NCI-H1092 (cell line): Measurements from ENCODE around the gene FOXRED1.
"Not testable (repeated sequence)": the region's sequence is repeated elsewhere in the genome, so short reads cannot be mapped to it uniquely, and the experiment has no call there.

Experiments used
- DNase-seq: peaks from one replicate; lab custom pipeline; 2025; lab: John Stamatoyannopoulos, UW

Gene FOXRED1

GRCh38 chr11:126268708-126269579 is at the start of gene FOXRED1, which contains the start of gene SRPRA:
TSS of gene FOXRED1 (plus strand) at chr11:126269154. CDS start at chr11:126269207, 53 bp downstream.
TSS of gene SRPRA (minus strand) at chr11:126268895. CDS start at chr11:126268804, 91 bp downstream.
- peak; percentile 99 for DNase-seq

GRCh38 chr11:126219547-126219946 is 49.4 kb upstream of the FOXRED1 start:
- DNase-seq: no peak

GRCh38 chr11:126224647-126225294 is 44.2 kb upstream of the FOXRED1 start:
- no peak for DNase-seq

GRCh38 chr11:126225295-126225665 is 43.7 kb upstream of the FOXRED1 start:
- DNase-seq: no peak

- DNase-seq: no peak
Observed at GRCh38 chr11:126226334-126227084, 42.4 kb upstream of the FOXRED1 start.

- no peak for DNase-seq
Observed at GRCh38 chr11:126229858-126230540, 39.0 kb upstream of the FOXRED1 start.

GRCh38 chr11:126231725-126232459 is 37.1 kb upstream of the FOXRED1 start:
- DNase-seq: no peak

GRCh38 chr11:126232683-126233082 is 36.3 kb upstream of the FOXRED1 start:
- DNase-seq: no peak

GRCh38 chr11:126233391-126233790 is 35.6 kb upstream of the FOXRED1 start:
- no peak for DNase-seq

- DNase-seq: no peak
Observed at GRCh38 chr11:126246636-126247035, 22.3 kb upstream of the FOXRED1 start.

- DNase-seq: no peak
Observed at GRCh38 chr11:126253265-126253664, 15.7 kb upstream of the FOXRED1 start.

GRCh38 chr11:126254819-126255218 is 14.1 kb upstream of the FOXRED1 start:
- DNase-seq: no peak

GRCh38 chr11:126255507-126255906 is 13.4 kb upstream of the FOXRED1 start:
- not testable (repeated sequence) for DNase-seq

- DNase-seq: no peak
Observed at GRCh38 chr11:126256216-126256615, 12.7 kb upstream of the FOXRED1 start.

GRCh38 chr11:126257144-126257543 is 11.8 kb upstream of the FOXRED1 start:
- no peak for DNase-seq

GRCh38 chr11:126257764-126258163 is 11.2 kb upstream of the FOXRED1 start:
- no peak for DNase-seq

- DNase-seq: no peak
Observed at GRCh38 chr11:126262216-126262615, 6.7 kb upstream of the FOXRED1 start.

- DNase-seq: no peak
Observed at GRCh38 chr11:126263489-126263888, 5.5 kb upstream of the FOXRED1 start.

- no peak for DNase-seq
Observed at GRCh38 chr11:126265811-126266210, 3.1 kb upstream of the FOXRED1 start.

GRCh38 chr11:126267650-126268049 is 1.3 kb upstream of the FOXRED1 start:
- no peak for DNase-seq

- no peak for DNase-seq
Observed at GRCh38 chr11:126268361-126268707, 620 bp upstream of the FOXRED1 start.
